T-cell (primary cell): ENCODE data around the gene IL1RL2. TPM values are rescaled to one million over a fixed set of nuclear protein-coding genes. Genes with fewer than 3 reads are reported as not detected.
A peak's percentile ranks its signal among the peaks of the same experiment; 100 is the strongest.

Source experiments
- ATAC-seq, 4 experiments: fragments of 200-7000 bp in 3 of 4; fragments of 150-1000 bp in 1 of 4; cut with Tn5 transposase; replicated peaks in 1 of 4; 1 replicate in 3 of 4; 2 replicates in 1 of 4; pipeline ENCODE4 v1.10.0; 2021; ENCODE audit warnings: moderate library complexity in 3 of 4, mild to moderate bottlenecking in 2 of 4, moderate number of reproducible peaks in 1 of 4
- CTCF ChIA-PET, 2 donors: fragments of 300-600 bp; sonication (Branson Sonifier 250); formaldehyde crosslinking; loops; one replicate each; lab custom pipeline; 2022; ENCODE audit warnings: antibody characterized with exemption in 2 of 2; lab: Charles Lee
- POLR2A ChIA-PET, 2 donors: fragments of 300-600 bp; sonication (Branson Sonifier 250); formaldehyde crosslinking; loops; one replicate each; lab custom pipeline; 2022; ENCODE audit warnings: antibody characterized with exemption in 2 of 2; lab: Charles Lee
- DNase-seq, 35 experiments: peaks; one replicate each; pipeline versions ENCODE4 v3.0.0 to v3.0.0-alpha.2; 2013 to 2023
- H3K27ac ChIP-seq: one replicate; pipeline ENCODE4 v1.5.1; 2013; ENCODE audit warnings: low read length
- H3K27me3 ChIP-seq, 2 experiments: replicated peaks in 1 of 2; 1 replicate in 1 of 2; 2 replicates in 1 of 2; pipeline versions ENCODE4 v1.6.1 to v1.7.0; 2013; ENCODE audit warnings: low read length in 1 of 2, mixed read lengths in 1 of 2; ENCODE audit not compliant: control insufficient read depth in 2 of 2, insufficient read depth in 2 of 2; ENCODE audit errors: extremely low read depth in 1 of 2
- H3K36me3 ChIP-seq, 2 donors: 1 replicate in 1 of 2; 2 replicates in 1 of 2; pipeline versions ENCODE4 v1.6.1 to v1.7.0; 2013; ENCODE audit warnings: low read length in 1 of 2; ENCODE audit not compliant: control insufficient read depth in 2 of 2, insufficient read depth in 1 of 2; ENCODE audit errors: extremely low read depth in 1 of 2
- H3K4me1 ChIP-seq, 2 experiments: 1 replicate in 1 of 2; 2 replicates in 1 of 2; pipeline versions ENCODE4 v1.6.1 to v1.7.0; 2013; ENCODE audit warnings: low read length in 2 of 2, mixed read lengths in 1 of 2; ENCODE audit not compliant: insufficient read depth in 2 of 2, control insufficient read depth in 1 of 2; ENCODE audit errors: extremely low read depth in 1 of 2
- H3K4me3 ChIP-seq, 2 donors: 1 replicate in 1 of 2; 2 replicates in 1 of 2; pipeline versions ENCODE4 v1.5.1 to v1.7.0; 2013; ENCODE audit warnings: mild to moderate bottlenecking in 2 of 2, low read length in 1 of 2, moderate library complexity in 1 of 2; ENCODE audit not compliant: control insufficient read depth in 1 of 2; ENCODE audit errors: extremely low read depth in 1 of 2
- H3K9me3 ChIP-seq: 2 replicates; pipeline ENCODE4 v1.7.0; 2013
- H3K27ac Mint-ChIP-seq, 2 donors: one replicate each; pipeline ENCODE4 v1.8.0; 2020 to 2021; ENCODE audit warnings: mild to moderate bottlenecking in 2 of 2, mixed read lengths in 2 of 2
- H3K27me3 Mint-ChIP-seq, 2 donors: one replicate each; pipeline ENCODE4 v1.8.0; 2021 to 2022; ENCODE audit warnings: mixed read lengths in 2 of 2
- H3K36me3 Mint-ChIP-seq: one replicate; pipeline ENCODE4 v1.8.0; 2021; ENCODE audit warnings: mixed read lengths
- H3K4me1 Mint-ChIP-seq, 3 donors: one replicate each; pipeline ENCODE4 v1.8.0; 2020 to 2022; ENCODE audit warnings: mixed read lengths in 3 of 3, mild to moderate bottlenecking in 1 of 3
- H3K4me3 Mint-ChIP-seq, 3 donors: one replicate each; pipeline ENCODE4 v1.8.0; 2020 to 2022; ENCODE audit warnings: mild to moderate bottlenecking in 3 of 3, mixed read lengths in 3 of 3, moderate library complexity in 3 of 3
- H3K9me3 Mint-ChIP-seq, 3 donors: one replicate each; pipeline ENCODE4 v1.8.0; 2020 to 2022; ENCODE audit warnings: mixed read lengths in 3 of 3
- WGBS: methylation state at CpG from one replicate; pipeline ENCODE4 v1.1.5; 2013; ENCODE audit warnings: missing lambda C conversion rate; ENCODE audit not compliant: insufficient coverage; 5-methylcytosine and 5-hydroxymethylcytosine counted together
- total RNA-seq, 35 experiments: library from RNA in 6 of 35; stranded (reverse) in 6 of 35; fragments of 120-200 nt in 1 of 35; gene quantifications; one replicate each; pipeline versions ENCODE4 v1.2.1 to v1.2.4 and lab custom pipeline; 2013 to 2026

The IL1RL2 gene
- total RNA-seq, 5 donors from 2014 or later (not counting 1 experiment from before 2014, with no cell fraction given), result not detected

DNA sequence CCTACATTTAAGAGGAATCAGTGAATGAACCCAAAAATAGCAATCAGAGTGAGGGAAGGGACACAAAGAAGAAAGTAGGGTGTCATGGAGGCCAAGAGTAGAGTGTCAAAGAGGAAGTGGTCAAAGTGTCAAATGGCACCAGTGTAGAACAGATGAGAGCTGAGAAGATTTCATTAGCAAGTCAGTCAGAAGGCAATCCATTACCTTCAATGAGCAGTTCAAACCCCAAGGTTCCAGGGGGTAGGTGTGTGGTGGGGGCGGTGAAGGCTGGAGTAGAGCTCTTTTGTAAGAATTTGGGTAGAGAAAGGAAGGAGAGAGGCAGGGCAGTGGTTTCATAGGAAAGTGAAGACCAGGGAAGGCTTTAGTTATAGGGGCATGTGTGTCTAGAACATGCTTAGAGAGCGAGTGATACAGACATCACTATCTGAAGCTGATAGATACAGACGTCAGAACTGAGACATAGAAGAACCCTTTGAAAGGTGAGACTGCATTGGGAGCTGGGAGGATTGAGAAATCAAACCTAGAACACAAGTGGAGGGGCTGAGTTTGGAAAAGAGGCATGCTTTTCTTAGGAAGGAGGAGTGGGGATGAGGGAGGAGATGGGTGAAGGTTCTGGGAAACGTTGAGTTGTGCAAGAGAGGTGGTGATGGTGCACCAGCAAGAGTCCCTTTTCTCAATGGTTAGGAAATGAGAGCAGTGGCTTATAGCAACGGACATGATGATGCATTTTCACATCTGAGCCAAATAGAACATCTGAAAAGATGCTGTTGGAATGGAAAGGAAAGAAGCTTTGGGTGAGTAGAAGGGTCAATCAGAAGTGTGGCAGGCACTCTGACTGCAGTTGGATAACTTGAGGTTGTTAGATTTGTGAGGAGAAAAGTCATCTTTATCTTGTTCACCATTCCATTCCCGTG is 75.7 kb downstream of the IL1RL2 start:
- no peaks in the 10 kb centered on the region for H3K9me3 ChIP-seq
- H3K4me1 Mint-ChIP-seq, result peaks cover 6 to 27% (median 23%) of the 10 kb centered on the region in 3 donors
- no peak overlapping the region for H3K27ac ChIP-seq
- ChIA-PET CTCF (interaction anchor here in 1 of 2 donors (0.6 to 1.4 kb wide), 3 partner anchors 14 to 1063 kb away, joined by 3 to 4 read pairs (median 4); no protein-coding TSS in a partner anchor), POLR2A (no interaction called here)
- no peaks in the 10 kb centered on the region for H3K9me3 Mint-ChIP-seq
- H3K36me3 Mint-ChIP-seq, result no peaks in the 10 kb centered on the region
- no peak overlapping the region for H3K4me3 Mint-ChIP-seq
- no peaks in the 10 kb centered on the region for H3K27me3 ChIP-seq
- 71% methylated on average over 4 of the region's 6 CpGs for WGBS
- H3K27ac Mint-ChIP-seq, result no peak overlapping the region
- H3K36me3 ChIP-seq, result no peaks in the 10 kb centered on the region
- H3K27me3 Mint-ChIP-seq, result no peaks in the 10 kb centered on the region
- ATAC-seq, result peak in 2 of 4 experiments; percentile 11 to 34
- H3K4me1 ChIP-seq, result peaks cover 0 to 23% of the 10 kb centered on the region in 2 experiments
- H3K4me3 ChIP-seq, result no peak overlapping the region
- DNase-seq, result peak in 1 of 35 experiments; percentile 22

GRCh38 chr2:102264952-102265351 is 78.1 kb downstream of the IL1RL2 start:
- Histone ChIP-seq H3K36me3 (no peaks in the 10 kb centered on the region), H3K4me1 (peaks cover 0 to 16% of the 10 kb centered on the region in 2 experiments), H3K27ac (no peak overlapping the region), H3K9me3 (no peaks in the 10 kb centered on the region), H3K4me3 (no peak overlapping the region), H3K27me3 (no peaks in the 10 kb centered on the region)
- ChIA-PET CTCF (no interaction called here), POLR2A (no interaction called here)
- Mint-ChIP-seq H3K4me1 (peaks cover 0 to 6% (median 2%) of the 10 kb centered on the region in 3 donors), H3K27ac (no peak overlapping the region), H3K4me3 (no peak overlapping the region), H3K27me3 (peaks cover 3 to 4% of the 10 kb centered on the region in 2 donors), H3K36me3 (no peaks in the 10 kb centered on the region), H3K9me3 (no peaks in the 10 kb centered on the region)
- no peak for DNase-seq
- 70% methylated on average over 2 of the region's 2 CpGs for WGBS
- ATAC-seq, result no peak

GRCh38 chr2:102266204-102266603 is 79.4 kb downstream of the IL1RL2 start:
- no peak for ATAC-seq
- H3K4me1 Mint-ChIP-seq, result peaks cover 0 to 6% (median 2%) of the 10 kb centered on the region in 3 donors
- no peaks in the 10 kb centered on the region for H3K36me3 ChIP-seq
- WGBS, result 100% methylated on average over 1 of the region's 1 CpG
- H3K36me3 Mint-ChIP-seq, result no peaks in the 10 kb centered on the region
- H3K9me3 ChIP-seq, result no peaks in the 10 kb centered on the region
- no peak overlapping the region for H3K27ac Mint-ChIP-seq
- ChIA-PET CTCF (no interaction called here), POLR2A (no interaction called here)
- H3K27me3 ChIP-seq, result no peaks in the 10 kb centered on the region
- H3K27ac ChIP-seq, result no peak overlapping the region
- H3K27me3 Mint-ChIP-seq, result peaks cover 3 to 11% of the 10 kb centered on the region in 2 donors
- no peaks in the 10 kb centered on the region for H3K9me3 Mint-ChIP-seq
- H3K4me3 ChIP-seq, result no peak overlapping the region
- H3K4me1 ChIP-seq, result peaks cover 0 to 16% of the 10 kb centered on the region in 2 experiments
- no peak for DNase-seq
- H3K4me3 Mint-ChIP-seq, result no peak overlapping the region

DNA sequence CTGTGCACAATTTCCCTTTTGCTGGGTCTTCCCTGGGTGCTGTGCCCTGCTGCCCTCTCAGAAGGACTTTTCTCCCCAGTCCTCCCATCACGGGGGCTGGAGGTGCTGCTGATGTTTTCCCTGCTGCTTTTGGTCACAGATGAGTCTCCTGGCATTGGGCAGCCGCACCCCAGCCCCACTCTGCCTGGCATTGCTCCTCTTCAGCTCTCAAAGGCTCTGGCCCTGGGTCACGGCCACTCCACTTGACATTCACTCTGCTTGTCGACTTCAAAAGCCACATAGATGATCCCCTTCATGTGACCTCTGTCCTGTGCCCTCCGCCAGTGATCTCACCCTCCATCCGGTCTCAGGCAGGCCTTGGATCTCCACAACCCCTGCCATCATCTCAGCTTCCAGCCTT is 81.0 kb downstream of the IL1RL2 start:
- 77% methylated on average over 5 of the region's 6 CpGs for WGBS
- ATAC-seq (no peak), DNase-seq (no peak)
- peaks cover 0 to 4% of the 10 kb centered on the region in 2 experiments for H3K4me1 ChIP-seq
- no peaks in the 10 kb centered on the region for H3K36me3 ChIP-seq
- ChIA-PET CTCF (no interaction called here), POLR2A (no interaction called here)
- Mint-ChIP-seq H3K27me3 (peaks cover 3 to 11% of the 10 kb centered on the region in 2 donors), H3K4me1 (peaks cover 9 to 14% (median 9%) of the 10 kb centered on the region in 3 donors), H3K27ac (no peak overlapping the region), H3K36me3 (no peaks in the 10 kb centered on the region), H3K4me3 (no peak overlapping the region), H3K9me3 (no peaks in the 10 kb centered on the region)
- no peaks in the 10 kb centered on the region for H3K9me3 ChIP-seq
- H3K4me3 ChIP-seq, result no peak overlapping the region
- H3K27me3 ChIP-seq, result no peaks in the 10 kb centered on the region
- no peak overlapping the region for H3K27ac ChIP-seq

DNA sequence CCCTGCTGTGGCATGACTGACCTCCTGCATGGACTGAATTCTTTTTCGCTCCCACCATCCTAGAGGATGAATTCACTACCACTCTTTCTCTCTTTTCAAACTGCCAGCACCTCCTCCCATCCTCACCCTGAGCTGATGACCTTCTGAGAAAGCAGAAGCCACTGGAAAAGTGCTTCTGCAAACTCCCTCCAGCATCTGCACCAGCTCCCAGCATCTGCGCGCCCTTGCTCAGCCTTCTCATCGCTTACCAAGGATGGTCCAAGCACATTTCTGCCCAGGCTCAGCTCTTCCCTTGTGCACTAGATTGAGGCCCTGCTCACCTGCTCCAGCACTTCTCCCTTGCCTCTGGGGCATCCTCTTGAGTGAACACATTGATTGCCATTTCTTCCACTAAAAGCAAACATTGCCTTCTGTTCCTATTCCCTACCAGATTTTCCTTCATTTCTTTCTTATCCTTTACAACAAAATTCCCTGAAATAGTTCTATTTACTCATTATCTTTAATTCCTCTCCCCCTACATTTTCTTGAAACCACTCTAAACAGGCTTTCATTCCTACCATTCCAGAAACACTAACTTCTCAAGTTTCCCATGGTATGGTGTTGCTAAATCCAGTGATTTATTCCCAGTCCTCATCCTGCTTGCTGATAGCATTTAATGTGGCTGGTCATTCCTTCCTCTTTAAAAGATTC is 81.8 kb downstream of the IL1RL2 start:
- 100% methylated on average over 4 of the region's 4 CpGs for WGBS
- Histone ChIP-seq H3K27ac (no peak overlapping the region), H3K36me3 (no peaks in the 10 kb centered on the region), H3K27me3 (no peaks in the 10 kb centered on the region), H3K4me3 (no peak overlapping the region), H3K9me3 (no peaks in the 10 kb centered on the region), H3K4me1 (no peaks in the 10 kb centered on the region)
- ChIA-PET POLR2A (no interaction called here), CTCF (no interaction called here)
- H3K4me1 Mint-ChIP-seq, result peaks cover 7 to 12% (median 9%) of the 10 kb centered on the region in 3 donors
- ATAC-seq, result no peak
- no peak overlapping the region for H3K4me3 Mint-ChIP-seq
- peaks cover 3 to 11% of the 10 kb centered on the region in 2 donors for H3K27me3 Mint-ChIP-seq
- H3K9me3 Mint-ChIP-seq, result no peaks in the 10 kb centered on the region
- H3K27ac Mint-ChIP-seq, result no peak overlapping the region
- no peak for DNase-seq
- H3K36me3 Mint-ChIP-seq, result no peaks in the 10 kb centered on the region

DNA sequence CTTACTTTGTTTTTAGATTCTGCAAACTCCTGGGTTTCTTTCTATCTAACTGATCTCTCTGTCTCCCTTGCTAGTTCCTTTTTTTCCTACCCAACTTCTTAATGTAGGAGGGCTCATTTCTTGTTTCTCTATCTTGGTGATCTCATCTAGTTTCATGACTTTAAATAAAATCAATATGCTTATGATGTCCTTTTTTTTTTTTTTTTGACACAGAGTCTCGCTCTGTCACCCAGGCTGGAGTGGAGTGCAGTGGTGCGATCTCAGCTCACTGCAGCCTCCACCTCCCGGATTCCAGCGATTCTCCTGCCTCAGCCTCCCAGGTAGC is 82.3 kb downstream of the IL1RL2 start:
- H3K36me3 Mint-ChIP-seq, result no peaks in the 10 kb centered on the region
- POLR2A ChIA-PET, result interaction anchor here in 1 of 2 donors (0.7 kb wide), 1 partner anchor 22 kb away, joined by 3 read pairs; no protein-coding TSS in a partner anchor
- no peak overlapping the region for H3K4me3 ChIP-seq
- H3K4me1 ChIP-seq, result no peaks in the 10 kb centered on the region
- peaks cover 7 to 12% (median 9%) of the 10 kb centered on the region in 3 donors for H3K4me1 Mint-ChIP-seq
- CTCF ChIA-PET, result no interaction called here
- H3K27me3 ChIP-seq, result no peaks in the 10 kb centered on the region
- H3K27ac ChIP-seq, result no peak overlapping the region
- WGBS, result no CpG with 5 or more reads among the region's 4 CpGs
- DNase-seq, result no peak
- H3K27me3 Mint-ChIP-seq, result peaks cover 3 to 11% of the 10 kb centered on the region in 2 donors
- H3K27ac Mint-ChIP-seq, result no peak overlapping the region
- no peaks in the 10 kb centered on the region for H3K36me3 ChIP-seq
- H3K4me3 Mint-ChIP-seq, result no peak overlapping the region
- H3K9me3 Mint-ChIP-seq, result no peaks in the 10 kb centered on the region
- no peak for ATAC-seq
- H3K9me3 ChIP-seq, result no peaks in the 10 kb centered on the region
